ENCODE data around the gene SNAPC2. TPM values are rescaled to one million over a fixed set of nuclear protein-coding genes. Genes with fewer than 3 reads are reported as not detected.

SNAPC2 gene
- total and polyA plus RNA-seq, 2 donors (not counting 1 experiment from before 2014, with no cell fraction given): 19.9 to 21.7 TPM

DNA sequence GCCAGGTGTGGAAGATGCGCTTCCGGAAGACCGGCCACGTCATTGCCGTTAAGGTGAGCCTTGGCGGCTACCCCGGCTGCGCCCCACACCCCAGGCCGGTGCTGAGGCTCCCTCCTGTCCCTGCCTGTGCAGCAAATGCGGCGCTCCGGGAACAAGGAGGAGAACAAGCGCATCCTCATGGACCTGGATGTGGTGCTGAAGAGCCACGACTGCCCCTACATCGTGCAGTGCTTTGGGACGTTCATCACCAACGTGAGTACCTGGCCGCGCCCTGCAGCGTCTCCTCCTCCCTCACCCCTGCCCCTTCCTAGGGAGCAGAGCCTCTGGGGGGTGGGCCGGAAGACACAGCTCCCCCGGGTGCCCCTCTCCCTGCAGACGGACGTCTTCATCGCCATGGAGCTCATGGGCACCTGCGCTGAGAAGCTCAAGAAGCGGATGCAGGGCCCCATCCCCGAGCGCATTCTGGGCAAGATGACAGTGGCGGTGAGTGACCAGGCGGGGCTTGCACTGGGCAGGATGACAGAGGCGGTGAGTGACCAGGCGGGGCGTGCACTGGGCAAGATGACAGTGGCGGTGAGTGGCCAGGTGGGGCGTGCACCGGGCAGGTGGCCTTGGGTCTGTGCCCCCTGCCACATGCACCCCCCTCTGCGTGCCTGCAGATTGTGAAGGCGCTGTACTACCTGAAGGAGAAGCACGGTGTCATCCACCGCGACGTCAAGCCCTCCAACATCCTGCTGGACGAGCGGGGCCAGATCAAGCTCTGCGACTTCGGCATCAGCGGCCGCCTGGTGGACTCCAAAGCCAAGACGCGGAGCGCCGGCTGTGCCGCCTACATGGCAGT, 9.6 kb upstream of the SNAPC2 start:
- Histone ChIP-seq H3K27me3 (replicated peaks in 1 of 4; ENCODE audit: control extremely low read depth in 1 of 4, control insufficient read depth in 3 of 4, insufficient read depth in 4 of 4, low read length in 3 of 4) (peaks cover 0 to 10% (median 4%) of the 10 kb centered on the region in 4 experiments), H3K4me3 (ENCODE audit: control extremely low read depth in 1 of 5, extremely low read depth in 1 of 5, insufficient read depth in 1 of 5, low read depth in 2 of 5, low read length in 4 of 5) (no peak overlapping the region)
- CTCF ChIA-PET: no interaction called here

More for the DNA sequence above, 9.6 kb upstream of the SNAPC2 start:
- no peak for TF ChIP-seq EZH2 (IDR thresholded peaks at IDR 0.05; ENCODE audit: borderline replicate concordance, insufficient read depth, low read depth, low read length, poor library complexity, severe bottlenecking)
- TF ChIP-seq, protein P1, sequence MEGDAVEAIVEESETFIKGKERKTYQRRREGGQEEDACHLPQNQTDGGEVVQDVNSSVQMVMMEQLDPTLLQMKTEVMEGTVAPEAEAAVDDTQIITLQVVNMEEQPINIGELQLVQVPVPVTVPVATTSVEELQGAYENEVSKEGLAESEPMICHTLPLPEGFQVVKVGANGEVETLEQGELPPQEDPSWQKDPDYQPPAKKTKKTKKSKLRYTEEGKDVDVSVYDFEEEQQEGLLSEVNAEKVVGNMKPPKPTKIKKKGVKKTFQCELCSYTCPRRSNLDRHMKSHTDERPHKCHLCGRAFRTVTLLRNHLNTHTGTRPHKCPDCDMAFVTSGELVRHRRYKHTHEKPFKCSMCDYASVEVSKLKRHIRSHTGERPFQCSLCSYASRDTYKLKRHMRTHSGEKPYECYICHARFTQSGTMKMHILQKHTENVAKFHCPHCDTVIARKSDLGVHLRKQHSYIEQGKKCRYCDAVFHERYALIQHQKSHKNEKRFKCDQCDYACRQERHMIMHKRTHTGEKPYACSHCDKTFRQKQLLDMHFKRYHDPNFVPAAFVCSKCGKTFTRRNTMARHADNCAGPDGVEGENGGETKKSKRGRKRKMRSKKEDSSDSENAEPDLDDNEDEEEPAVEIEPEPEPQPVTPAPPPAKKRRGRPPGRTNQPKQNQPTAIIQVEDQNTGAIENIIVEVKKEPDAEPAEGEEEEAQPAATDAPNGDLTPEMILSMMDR (IDR thresholded peaks at IDR 0.05): no peak
- POLR2A ChIA-PET: interaction anchor here (0.5 kb wide), 1 partner anchor 19 kb away, joined by 4 read pairs; no protein-coding TSS in a partner anchor
- ATAC-seq (ENCODE audit: low read depth): no peak
- intact Hi-C loops (cut with micrococcal nuclease): no loop called here
- H3K4me3 Mint-ChIP-seq: no peak overlapping the region
- Histone ChIP-seq H3K36me3 (replicated peaks in 1 of 2; ENCODE audit: control extremely low read depth in 1 of 2, control insufficient read depth in 1 of 2, extremely low read depth in 1 of 2, insufficient read depth in 2 of 2, low read length in 1 of 2) (peaks cover 3 to 40% of the 10 kb centered on the region in 2 experiments), H3K27ac (ENCODE audit: low read length in 2 of 2) (no peak overlapping the region), H3K4me2 (replicated peaks; ENCODE audit: low read depth, low read length, poor library complexity, severe bottlenecking) (no peak overlapping the region), H2AFZ (ENCODE audit: insufficient read depth, low read depth, low read length, poor library complexity, severe bottlenecking) (no peak overlapping the region), H3K9ac (ENCODE audit: low read length) (no peak overlapping the region), H3K79me2 (ENCODE audit: control insufficient read depth, insufficient read depth, low read length) (peaks cover 25% of the 10 kb centered on the region), H3K4me1 (ENCODE audit: control insufficient read depth in 2 of 2, insufficient read depth in 2 of 2, low read length in 2 of 2) (peaks cover 3 to 4% of the 10 kb centered on the region in 2 donors), H3K9me3 (ENCODE audit: control extremely low read depth in 1 of 3, control insufficient read depth in 2 of 3, insufficient read depth in 1 of 3, low read length in 2 of 3) (peaks cover 0 to 2% (median 0%) of the 10 kb centered on the region in 3 donors), H4K20me1 (ENCODE audit: control insufficient read depth, insufficient read depth, low read length, poor library complexity, severe bottlenecking) (peaks cover 85% of the 10 kb centered on the region)
- H3K9me3 Mint-ChIP-seq (ENCODE audit: insufficient read depth): no peaks in the 10 kb centered on the region
- 98% methylated on average over 48 of the region's 54 CpGs for WGBS (ENCODE audit: insufficient coverage)
- peaks cover 7% of the 10 kb centered on the region for H3K4me1 Mint-ChIP-seq
- no peak for DNase-seq
- H3K27me3 Mint-ChIP-seq: peaks cover 5% of the 10 kb centered on the region
- H3K27ac Mint-ChIP-seq: no peak overlapping the region
